ENCODE measurements around the gene HIP1R.

Gene HIP1R

DNA sequence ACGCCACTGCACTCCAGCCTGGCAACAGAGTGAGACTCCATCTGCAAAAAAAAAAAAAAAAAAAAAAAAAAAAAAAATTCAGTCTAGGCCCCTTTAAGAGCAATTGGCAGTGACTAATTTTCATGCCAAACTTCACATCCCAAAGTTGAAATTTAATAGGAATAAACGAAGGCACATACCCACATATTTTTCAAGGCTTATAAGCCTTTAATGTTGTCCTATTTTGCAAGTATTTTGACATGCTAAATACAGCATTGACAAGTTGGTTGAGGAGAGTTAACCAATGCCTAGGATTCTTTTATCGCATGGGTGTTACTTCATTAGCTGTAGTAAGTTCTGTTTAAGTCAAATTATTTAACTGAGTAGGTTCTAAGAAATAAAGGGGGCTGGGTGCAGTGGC is 23.5 kb upstream of the HIP1R start:
- TF ChIP-seq, protein P1, sequence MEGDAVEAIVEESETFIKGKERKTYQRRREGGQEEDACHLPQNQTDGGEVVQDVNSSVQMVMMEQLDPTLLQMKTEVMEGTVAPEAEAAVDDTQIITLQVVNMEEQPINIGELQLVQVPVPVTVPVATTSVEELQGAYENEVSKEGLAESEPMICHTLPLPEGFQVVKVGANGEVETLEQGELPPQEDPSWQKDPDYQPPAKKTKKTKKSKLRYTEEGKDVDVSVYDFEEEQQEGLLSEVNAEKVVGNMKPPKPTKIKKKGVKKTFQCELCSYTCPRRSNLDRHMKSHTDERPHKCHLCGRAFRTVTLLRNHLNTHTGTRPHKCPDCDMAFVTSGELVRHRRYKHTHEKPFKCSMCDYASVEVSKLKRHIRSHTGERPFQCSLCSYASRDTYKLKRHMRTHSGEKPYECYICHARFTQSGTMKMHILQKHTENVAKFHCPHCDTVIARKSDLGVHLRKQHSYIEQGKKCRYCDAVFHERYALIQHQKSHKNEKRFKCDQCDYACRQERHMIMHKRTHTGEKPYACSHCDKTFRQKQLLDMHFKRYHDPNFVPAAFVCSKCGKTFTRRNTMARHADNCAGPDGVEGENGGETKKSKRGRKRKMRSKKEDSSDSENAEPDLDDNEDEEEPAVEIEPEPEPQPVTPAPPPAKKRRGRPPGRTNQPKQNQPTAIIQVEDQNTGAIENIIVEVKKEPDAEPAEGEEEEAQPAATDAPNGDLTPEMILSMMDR (IDR thresholded peaks at IDR 0.05) = no peak

DNA sequence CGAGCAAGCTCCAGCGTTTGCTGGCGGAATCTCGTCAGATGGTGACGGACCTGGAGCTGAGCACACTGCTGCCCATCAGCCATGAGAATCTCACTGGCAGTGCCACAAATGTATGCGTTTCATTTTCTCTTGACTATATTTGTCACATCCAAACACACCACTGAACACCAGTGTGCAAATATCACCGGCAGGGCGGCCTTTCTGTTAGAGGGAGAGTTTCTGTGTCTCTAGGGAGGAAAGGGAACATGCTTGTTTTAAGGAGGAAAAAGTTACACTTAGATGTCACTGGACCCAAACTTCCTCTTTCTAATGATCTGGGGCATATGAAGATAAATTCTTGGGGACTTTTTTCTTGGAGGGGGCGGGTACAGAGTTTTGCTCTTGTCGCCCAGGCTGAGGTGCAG is 21.9 kb upstream of the HIP1R start:
- DNase-seq = no peak
- no peaks in the 10 kb centered on the region for H3K9me3 ChIP-seq
- no peaks in the 10 kb centered on the region for H3K36me3 ChIP-seq
- intact Hi-C loops (cut with DNase I; ENCODE audit: low total_unique reads) = no loop called here
- TF ChIP-seq, protein P1 (IDR thresholded peaks at IDR 0.05) = no peak
- no peak overlapping the region for H3K27ac ChIP-seq
- no peaks in the 10 kb centered on the region for H3K4me1 ChIP-seq
- no peaks in the 10 kb centered on the region for H3K27me3 ChIP-seq
- no peak overlapping the region for H3K4me3 ChIP-seq

More for the DNA sequence above, 23.5 kb upstream of the HIP1R start:
- H3K36me3 ChIP-seq = no peaks in the 10 kb centered on the region
- no peak for DNase-seq
- no peaks in the 10 kb centered on the region for H3K4me1 ChIP-seq
- no peaks in the 10 kb centered on the region for H3K27me3 ChIP-seq
- intact Hi-C loops (cut with DNase I; ENCODE audit: low total_unique reads) = no loop called here
- H3K9me3 ChIP-seq = no peaks in the 10 kb centered on the region
- H3K27ac ChIP-seq = no peak overlapping the region
- no peak overlapping the region for H3K4me3 ChIP-seq

DNA sequence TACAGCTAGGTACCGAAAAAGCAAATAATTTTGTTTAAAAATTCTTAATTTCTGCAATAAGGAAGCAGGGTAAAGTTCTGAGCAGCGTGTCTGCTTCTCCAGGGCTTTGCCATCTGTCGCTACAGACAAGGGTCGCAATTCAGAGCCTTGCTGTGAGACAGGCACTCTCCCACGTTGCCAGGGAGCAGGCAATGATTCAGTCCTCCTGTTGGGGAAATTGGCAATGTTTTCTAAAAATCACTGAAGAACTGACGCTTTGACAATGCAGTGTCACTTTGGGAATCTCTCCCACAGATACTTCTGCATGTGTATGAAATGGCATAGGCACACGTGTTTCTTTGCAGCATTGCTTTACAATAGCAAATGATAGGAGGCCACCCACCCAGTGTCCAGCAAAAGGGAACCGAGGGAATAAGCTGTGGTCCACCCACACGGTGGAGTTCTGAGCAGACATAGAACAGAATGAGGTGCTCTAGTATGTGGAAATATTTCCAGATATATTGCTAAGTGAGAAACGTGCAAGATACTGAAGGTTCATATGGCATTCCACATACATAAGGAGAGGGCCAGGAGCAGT is 16.0 kb upstream of the HIP1R start:
- intact Hi-C loops (cut with DNase I; ENCODE audit: low total_unique reads) = no loop called here
- H3K4me1 ChIP-seq = no peaks in the 10 kb centered on the region
- no peaks in the 10 kb centered on the region for H3K27me3 ChIP-seq
- H3K4me3 ChIP-seq = no peak overlapping the region
- TF ChIP-seq, protein P1 (IDR thresholded peaks at IDR 0.05) = no peak
- H3K9me3 ChIP-seq = no peaks in the 10 kb centered on the region
- no peak overlapping the region for H3K27ac ChIP-seq
- DNase-seq = no peak
- H3K36me3 ChIP-seq = no peaks in the 10 kb centered on the region

DNA sequence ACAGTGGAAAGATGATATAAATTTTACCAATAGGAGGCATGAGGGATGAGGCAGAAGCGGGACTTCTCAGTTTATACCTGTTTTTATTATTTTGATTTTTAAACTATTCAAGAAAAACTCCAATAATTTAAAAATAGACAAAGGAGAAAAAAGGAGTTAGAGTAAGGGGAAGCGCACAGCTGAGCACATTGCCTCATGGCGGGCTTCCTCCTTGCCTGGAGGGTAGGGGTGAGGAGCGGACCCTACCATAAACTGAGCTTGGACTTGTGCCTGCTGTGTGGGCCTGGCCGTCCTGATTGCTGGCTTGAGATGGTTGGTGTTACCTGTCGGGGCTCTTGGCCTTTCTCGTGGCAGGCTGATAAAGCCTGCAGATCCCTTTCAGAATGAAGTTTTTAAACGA is 15.1 kb upstream of the HIP1R start:
- Histone ChIP-seq H3K4me1 (no peaks in the 10 kb centered on the region), H3K27ac (no peak overlapping the region), H3K9me3 (no peaks in the 10 kb centered on the region), H3K27me3 (no peaks in the 10 kb centered on the region), H3K4me3 (no peak overlapping the region), H3K36me3 (no peaks in the 10 kb centered on the region)
- intact Hi-C loops (cut with DNase I; ENCODE audit: low total_unique reads) = no loop called here
- no peak for DNase-seq
- TF ChIP-seq, protein P1 (IDR thresholded peaks at IDR 0.05) = no peak

DNA sequence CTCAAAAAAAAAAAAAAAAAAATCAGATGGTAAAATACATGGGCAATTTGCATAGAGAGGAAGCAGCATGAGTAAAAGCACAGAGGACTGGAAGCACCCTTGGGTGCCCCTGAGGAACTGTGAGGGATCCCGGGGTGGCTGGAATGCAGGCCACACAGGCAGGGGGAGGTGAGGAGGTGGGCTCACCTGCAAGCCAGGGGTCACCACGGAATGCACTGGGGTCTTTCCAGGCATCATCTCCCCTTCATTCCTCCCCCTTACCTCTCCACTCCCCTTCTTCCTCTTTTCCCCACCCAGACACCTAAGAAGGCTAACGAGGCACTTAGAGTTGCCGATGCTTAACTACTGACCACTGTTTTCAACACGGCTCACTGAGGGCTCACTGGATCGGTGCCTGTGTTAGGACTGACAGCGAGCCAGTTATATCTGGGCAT is 14.4 kb upstream of the HIP1R start:
- no peak for DNase-seq
- Histone ChIP-seq H3K4me1 (no peaks in the 10 kb centered on the region), H3K4me3 (no peak overlapping the region), H3K9me3 (no peaks in the 10 kb centered on the region), H3K36me3 (no peaks in the 10 kb centered on the region), H3K27ac (no peak overlapping the region), H3K27me3 (no peaks in the 10 kb centered on the region)
- TF ChIP-seq, protein P1 (IDR thresholded peaks at IDR 0.05) = no peak
- intact Hi-C loops (cut with DNase I; ENCODE audit: low total_unique reads) = no loop called here

DNA sequence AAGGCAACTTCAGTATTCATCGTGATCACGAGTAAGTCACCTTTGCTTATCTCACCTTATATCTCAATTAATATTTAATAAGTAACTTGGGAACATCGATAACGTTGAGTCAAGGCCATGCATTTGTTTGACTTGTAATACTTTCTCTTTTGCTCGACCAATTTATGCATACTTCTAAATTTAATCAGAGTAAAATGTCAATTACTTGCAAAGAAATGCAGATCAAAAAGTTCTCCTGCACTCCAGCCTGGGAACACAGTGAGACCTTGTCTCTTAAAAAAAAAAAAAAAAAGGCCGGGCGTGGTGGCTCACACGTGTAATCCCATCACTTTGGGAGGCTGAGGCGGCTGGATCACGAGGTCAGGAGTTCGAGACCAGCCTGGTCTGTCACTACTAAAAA is 11.8 kb upstream of the HIP1R start:
- Histone ChIP-seq H3K9me3 (no peaks in the 10 kb centered on the region), H3K27ac (no peak overlapping the region), H3K4me1 (peaks cover 0 to 6% (median 4%) of the 10 kb centered on the region in 4 donors), H3K36me3 (no peaks in the 10 kb centered on the region), H3K4me3 (no peak overlapping the region), H3K27me3 (no peaks in the 10 kb centered on the region)
- TF ChIP-seq, protein P1 (IDR thresholded peaks at IDR 0.05) = no peak
- intact Hi-C loops (cut with DNase I; ENCODE audit: low total_unique reads) = no loop called here
- no peak for DNase-seq
